ENCODE results near the gene TNFSF4.

- TF ChIP-seq POLR2AphosphoS5 (IDR thresholded peaks at IDR 0.05; ENCODE audit: low read depth, low read length) (no peak), MAX (IDR thresholded peaks at IDR 0.05) (no peak), YY1 (IDR thresholded peaks at IDR 0.05; ENCODE audit: extremely low read depth, insufficient replicate concordance, low read depth, low read length) (no peak), EZH2phosphoT487 (IDR thresholded peaks at IDR 0.05; ENCODE audit: borderline replicate concordance) (no peak), CBX3 (IDR thresholded peaks at IDR 0.05; ENCODE audit: low read depth) (no peak)
Measured at GRCh38 chr1:173134029-173134428, 73.1 kb downstream of the TNFSF4 start.
